GM10248 (cell line): ENCODE results near the gene MCUB.

Experiments
- CTCF ChIA-PET: fragments of 300-600 bp; sonication (Branson Sonifier 250); formaldehyde crosslinking; extraction: SDS; loops from one replicate; lab custom pipeline; 2021; ENCODE audit warnings: antibody characterized with exemption; lab: Yijun Ruan, JAX
- POLR2A ChIA-PET: fragments of 350-650 bp; sonication (Branson Sonifier 250); formaldehyde crosslinking; extraction: SDS; loops from one replicate; lab custom pipeline; 2020; ENCODE audit warnings: antibody characterized with exemption; lab: Yijun Ruan, JAX
- DNase-seq: peaks from one replicate; pipeline ENCODE4 v3.0.0; 2012; ENCODE audit errors: extremely low spot score
- TF ChIP-seq, protein P1 (sequence below): IDR thresholded peaks from 2 replicates; pipeline ENCODE4 v1.5.1; 2012; ENCODE audit warnings: mild to moderate bottlenecking, low read depth; ENCODE audit errors: extremely low read depth, missing control alignments, control extremely low read depth

MCUB gene

GRCh38 chr4:109649872-109650271 is 89.8 kb downstream of the MCUB start:
- TF ChIP-seq, protein P1, sequence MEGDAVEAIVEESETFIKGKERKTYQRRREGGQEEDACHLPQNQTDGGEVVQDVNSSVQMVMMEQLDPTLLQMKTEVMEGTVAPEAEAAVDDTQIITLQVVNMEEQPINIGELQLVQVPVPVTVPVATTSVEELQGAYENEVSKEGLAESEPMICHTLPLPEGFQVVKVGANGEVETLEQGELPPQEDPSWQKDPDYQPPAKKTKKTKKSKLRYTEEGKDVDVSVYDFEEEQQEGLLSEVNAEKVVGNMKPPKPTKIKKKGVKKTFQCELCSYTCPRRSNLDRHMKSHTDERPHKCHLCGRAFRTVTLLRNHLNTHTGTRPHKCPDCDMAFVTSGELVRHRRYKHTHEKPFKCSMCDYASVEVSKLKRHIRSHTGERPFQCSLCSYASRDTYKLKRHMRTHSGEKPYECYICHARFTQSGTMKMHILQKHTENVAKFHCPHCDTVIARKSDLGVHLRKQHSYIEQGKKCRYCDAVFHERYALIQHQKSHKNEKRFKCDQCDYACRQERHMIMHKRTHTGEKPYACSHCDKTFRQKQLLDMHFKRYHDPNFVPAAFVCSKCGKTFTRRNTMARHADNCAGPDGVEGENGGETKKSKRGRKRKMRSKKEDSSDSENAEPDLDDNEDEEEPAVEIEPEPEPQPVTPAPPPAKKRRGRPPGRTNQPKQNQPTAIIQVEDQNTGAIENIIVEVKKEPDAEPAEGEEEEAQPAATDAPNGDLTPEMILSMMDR = no peak
- ChIA-PET CTCF (interaction anchor here (1.1 kb wide), 1 partner anchor 13 kb away, joined by 4 read pairs; no protein-coding TSS in a partner anchor), POLR2A (no interaction called here)
- peak; percentile 60 for DNase-seq

DNA sequence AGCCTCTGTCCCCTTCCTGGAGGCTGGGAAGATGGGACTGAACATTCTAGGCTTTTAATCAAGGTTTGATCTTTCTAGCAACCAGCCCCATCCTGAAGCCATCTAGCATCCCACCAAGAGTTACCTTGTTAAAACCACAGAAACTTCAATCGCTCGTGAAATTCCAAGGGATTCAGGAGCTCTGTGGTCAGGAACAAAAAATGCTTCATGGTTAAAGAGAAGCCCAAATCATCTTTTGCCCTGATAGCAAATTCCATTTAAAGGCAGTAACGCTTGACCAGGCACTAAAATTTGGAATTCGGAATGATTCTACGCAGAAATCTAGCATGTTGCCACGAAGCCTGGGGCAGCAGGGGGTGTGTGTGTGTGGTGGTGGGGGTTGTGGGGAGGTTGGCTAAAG is 95.3 kb downstream of the MCUB start:
- DNase-seq = no peak
- ChIA-PET POLR2A (no interaction called here), CTCF (interaction anchor here (0.7 to 1.5 kb wide), 4 partner anchors 8 to 65 kb away, joined by 3 to 4 read pairs (median 3); no protein-coding TSS in a partner anchor)
- TF ChIP-seq, protein P1 = no peak

GRCh38 chr4:109657854-109658418 is 97.9 kb downstream of the MCUB start:
- TF ChIP-seq, protein P1 = no peak
- CTCF ChIA-PET = no interaction called here
- DNase-seq = no peak
- POLR2A ChIA-PET = no interaction called here

DNA sequence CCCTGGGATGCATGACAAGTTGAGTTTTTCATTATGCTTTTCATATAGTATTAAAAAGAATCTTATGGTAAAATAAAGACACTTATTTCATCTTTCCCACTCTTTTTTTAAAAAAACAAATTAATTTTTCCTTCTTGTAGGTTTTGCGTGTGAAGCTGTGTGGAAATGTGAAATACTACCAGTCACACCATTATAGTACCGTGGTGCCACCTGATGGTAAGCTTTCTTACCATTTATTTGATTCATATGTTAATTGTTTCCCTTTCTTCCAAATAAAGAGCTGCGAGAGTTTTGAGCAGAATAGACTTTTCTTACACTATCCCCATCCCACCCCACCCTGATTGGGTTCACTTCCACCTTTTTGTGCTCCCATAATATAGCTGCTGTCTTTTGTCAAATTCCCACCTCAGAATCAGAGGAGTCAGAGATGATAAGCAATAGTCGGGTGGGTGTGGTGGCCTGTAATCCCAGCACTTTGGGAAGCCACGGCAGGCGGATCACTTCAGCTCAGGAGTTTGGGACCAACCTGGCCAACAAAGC is 98.9 kb downstream of the MCUB start:
- ChIA-PET CTCF (interaction anchor here (0.8 to 1.7 kb wide), 4 partner anchors 19 to 226 kb away, joined by 3 to 5 read pairs (median 4); partner anchors contain the start of gene SEC24B), POLR2A (no interaction called here)
- DNase-seq = no peak
- TF ChIP-seq, protein P1 = peak; percentile 29

- ChIA-PET POLR2A (no interaction called here), CTCF (interaction anchor here (0.9 to 3.2 kb wide), 4 partner anchors 12 to 144 kb away, joined by 3 to 12 read pairs (median 4); no protein-coding TSS in a partner anchor)
- DNase-seq = no peak
- TF ChIP-seq, protein P1 = no peak
These were observed 102.1 kb downstream of the MCUB start for GRCh38 chr4:109662116-109662515.

DNA sequence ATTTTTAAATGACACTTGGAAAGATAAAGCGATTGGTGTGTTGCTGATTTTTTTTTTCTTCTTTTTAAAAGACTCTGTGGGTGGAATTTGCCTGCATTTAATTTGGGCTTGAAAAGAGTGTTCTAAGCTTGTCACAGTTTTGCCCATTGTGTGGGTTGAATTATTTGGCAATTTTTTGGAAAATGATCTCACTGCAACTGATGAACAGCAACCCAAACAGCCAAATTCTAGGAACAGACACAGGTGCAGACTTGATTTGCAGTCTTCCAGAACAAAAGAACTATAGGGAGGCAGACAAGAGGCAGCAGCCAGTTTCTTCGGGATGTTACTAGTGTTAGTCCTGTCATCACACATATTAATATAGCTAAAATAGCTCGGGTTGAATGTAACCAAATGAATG is 102.7 kb downstream of the MCUB start:
- POLR2A ChIA-PET = no interaction called here
- TF ChIP-seq, protein P1 = no peak
- CTCF ChIA-PET = interaction anchor here (0.8 to 3.2 kb wide), 6 partner anchors 8 to 143 kb away, joined by 3 to 12 read pairs (median 4); no protein-coding TSS in a partner anchor
- no peak for DNase-seq
